PFSK-1 (cell line): ENCODE measurements around the gene SEZ6L.

ENCODE experiments used
- FOXP2 ChIP-seq: optimal IDR thresholded peaks from 2 replicates; pipeline ENCODE3; 2011; ENCODE audit warnings: borderline replicate concordance, control low read depth, inconsistent platforms; ENCODE audit not compliant: insufficient read depth; ENCODE audit errors: extremely low read length, extremely low read depth
- POLR2AphosphoS5 ChIP-seq: IDR thresholded peaks from 2 replicates; pipeline ENCODE4 v1.6.1; 2012; ENCODE audit warnings: low read depth, mild to moderate bottlenecking, control low read depth, low read length, moderate library complexity
- SIN3A ChIP-seq: IDR thresholded peaks from 2 replicates; pipeline ENCODE4 v1.6.1; 2012; ENCODE audit warnings: mild to moderate bottlenecking, low read length, moderate library complexity, borderline replicate concordance; ENCODE audit not compliant: insufficient read depth
- TAF1 ChIP-seq: IDR thresholded peaks from 2 replicates; pipeline ENCODE4 v1.6.1; 2012; ENCODE audit warnings: low read length, control low read depth, borderline replicate concordance; ENCODE audit not compliant: insufficient read depth
- TF ChIP-seq, protein P1 (sequence below), 2 experiments: IDR thresholded peaks; 2 replicates each; pipeline versions ENCODE4 v1.6.1 to v1.8.0; 2011 to 2012; ENCODE audit warnings: low read depth in 2 of 2, low read length in 2 of 2, control low read depth in 1 of 2, inconsistent platforms in 1 of 2, mild to moderate bottlenecking in 1 of 2, moderate library complexity in 1 of 2; ENCODE audit not compliant: insufficient read depth in 1 of 2

SEZ6L gene

GRCh38 chr22:26164174-26164573 is 5.1 kb upstream of the SEZ6L start:
- TF ChIP-seq, protein P1, sequence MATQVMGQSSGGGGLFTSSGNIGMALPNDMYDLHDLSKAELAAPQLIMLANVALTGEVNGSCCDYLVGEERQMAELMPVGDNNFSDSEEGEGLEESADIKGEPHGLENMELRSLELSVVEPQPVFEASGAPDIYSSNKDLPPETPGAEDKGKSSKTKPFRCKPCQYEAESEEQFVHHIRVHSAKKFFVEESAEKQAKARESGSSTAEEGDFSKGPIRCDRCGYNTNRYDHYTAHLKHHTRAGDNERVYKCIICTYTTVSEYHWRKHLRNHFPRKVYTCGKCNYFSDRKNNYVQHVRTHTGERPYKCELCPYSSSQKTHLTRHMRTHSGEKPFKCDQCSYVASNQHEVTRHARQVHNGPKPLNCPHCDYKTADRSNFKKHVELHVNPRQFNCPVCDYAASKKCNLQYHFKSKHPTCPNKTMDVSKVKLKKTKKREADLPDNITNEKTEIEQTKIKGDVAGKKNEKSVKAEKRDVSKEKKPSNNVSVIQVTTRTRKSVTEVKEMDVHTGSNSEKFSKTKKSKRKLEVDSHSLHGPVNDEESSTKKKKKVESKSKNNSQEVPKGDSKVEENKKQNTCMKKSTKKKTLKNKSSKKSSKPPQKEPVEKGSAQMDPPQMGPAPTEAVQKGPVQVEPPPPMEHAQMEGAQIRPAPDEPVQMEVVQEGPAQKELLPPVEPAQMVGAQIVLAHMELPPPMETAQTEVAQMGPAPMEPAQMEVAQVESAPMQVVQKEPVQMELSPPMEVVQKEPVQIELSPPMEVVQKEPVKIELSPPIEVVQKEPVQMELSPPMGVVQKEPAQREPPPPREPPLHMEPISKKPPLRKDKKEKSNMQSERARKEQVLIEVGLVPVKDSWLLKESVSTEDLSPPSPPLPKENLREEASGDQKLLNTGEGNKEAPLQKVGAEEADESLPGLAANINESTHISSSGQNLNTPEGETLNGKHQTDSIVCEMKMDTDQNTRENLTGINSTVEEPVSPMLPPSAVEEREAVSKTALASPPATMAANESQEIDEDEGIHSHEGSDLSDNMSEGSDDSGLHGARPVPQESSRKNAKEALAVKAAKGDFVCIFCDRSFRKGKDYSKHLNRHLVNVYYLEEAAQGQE (IDR thresholded peaks at IDR 0.05; ENCODE audit: insufficient read depth in 1 of 2, low read depth in 2 of 2, low read length in 2 of 2): no peak
- TF ChIP-seq FOXP2 (no peak), POLR2AphosphoS5 (no peak), SIN3A (no peak), TAF1 (no peak)

DNA sequence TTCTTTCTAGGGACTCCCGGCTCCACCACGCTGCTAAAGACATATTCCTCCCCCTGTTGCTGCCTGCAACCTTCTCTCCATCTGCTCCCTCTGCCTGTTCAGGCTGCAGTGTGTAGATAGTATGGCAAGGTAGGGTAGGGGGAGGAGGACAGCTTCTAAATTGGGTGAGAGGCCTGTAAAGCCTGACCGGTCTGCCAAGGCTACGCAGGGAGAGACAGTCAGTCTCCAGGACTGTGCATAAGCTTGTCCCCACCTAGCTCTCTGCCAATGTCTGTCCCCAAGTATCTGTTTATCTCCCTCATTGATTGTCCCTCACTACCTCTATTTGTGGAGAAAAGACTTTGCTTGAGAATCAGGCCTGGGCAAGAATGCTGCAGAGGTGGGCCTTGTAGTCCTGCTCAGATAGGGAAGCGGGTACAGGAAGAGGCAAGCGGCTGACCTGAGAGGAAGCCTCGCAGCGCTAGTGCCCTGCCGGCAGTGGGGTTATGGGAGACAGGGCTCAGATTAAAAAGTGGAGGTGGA is 871 bp upstream of the SEZ6L start:
- no peak for TF ChIP-seq POLR2AphosphoS5
- TF ChIP-seq FOXP2: no peak
- no peak for TF ChIP-seq TAF1
- TF ChIP-seq SIN3A: no peak
- TF ChIP-seq, protein P1 (IDR thresholded peaks at IDR 0.05; ENCODE audit: insufficient read depth in 1 of 2, low read depth in 2 of 2, low read length in 2 of 2): no peak

GRCh38 chr22:26168939-26169314 is 335 bp upstream of the SEZ6L start:
- TF ChIP-seq, protein P1 (IDR thresholded peaks at IDR 0.05; ENCODE audit: insufficient read depth in 1 of 2, low read depth in 2 of 2, low read length in 2 of 2): no peak
- TF ChIP-seq POLR2AphosphoS5 (no peak), SIN3A (no peak), TAF1 (no peak), FOXP2 (no peak)

DNA sequence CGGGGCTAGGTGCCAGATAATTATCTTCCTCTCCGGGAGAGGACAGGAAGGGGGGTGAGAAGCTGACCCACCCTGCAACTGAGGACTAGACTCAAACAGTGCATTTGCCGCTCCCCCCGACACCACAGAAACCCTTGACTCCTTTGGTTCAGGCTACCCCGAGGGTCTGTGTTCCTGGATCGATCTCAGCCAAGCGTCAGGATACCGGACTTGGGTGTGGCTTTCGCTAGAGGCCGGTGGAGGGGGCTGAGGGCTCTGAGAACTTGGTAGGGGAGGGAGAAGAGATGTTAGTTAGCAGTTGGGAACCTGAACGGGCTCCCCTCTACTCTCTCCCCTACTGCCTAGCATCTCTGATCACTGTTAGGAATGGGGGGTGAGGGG is 840 bp downstream of the SEZ6L start:
- TF ChIP-seq, protein P1 (IDR thresholded peaks at IDR 0.05; ENCODE audit: insufficient read depth in 1 of 2, low read depth in 2 of 2, low read length in 2 of 2): no peak
- TF ChIP-seq FOXP2 (no peak), TAF1 (no peak), SIN3A (no peak), POLR2AphosphoS5 (no peak)

DNA sequence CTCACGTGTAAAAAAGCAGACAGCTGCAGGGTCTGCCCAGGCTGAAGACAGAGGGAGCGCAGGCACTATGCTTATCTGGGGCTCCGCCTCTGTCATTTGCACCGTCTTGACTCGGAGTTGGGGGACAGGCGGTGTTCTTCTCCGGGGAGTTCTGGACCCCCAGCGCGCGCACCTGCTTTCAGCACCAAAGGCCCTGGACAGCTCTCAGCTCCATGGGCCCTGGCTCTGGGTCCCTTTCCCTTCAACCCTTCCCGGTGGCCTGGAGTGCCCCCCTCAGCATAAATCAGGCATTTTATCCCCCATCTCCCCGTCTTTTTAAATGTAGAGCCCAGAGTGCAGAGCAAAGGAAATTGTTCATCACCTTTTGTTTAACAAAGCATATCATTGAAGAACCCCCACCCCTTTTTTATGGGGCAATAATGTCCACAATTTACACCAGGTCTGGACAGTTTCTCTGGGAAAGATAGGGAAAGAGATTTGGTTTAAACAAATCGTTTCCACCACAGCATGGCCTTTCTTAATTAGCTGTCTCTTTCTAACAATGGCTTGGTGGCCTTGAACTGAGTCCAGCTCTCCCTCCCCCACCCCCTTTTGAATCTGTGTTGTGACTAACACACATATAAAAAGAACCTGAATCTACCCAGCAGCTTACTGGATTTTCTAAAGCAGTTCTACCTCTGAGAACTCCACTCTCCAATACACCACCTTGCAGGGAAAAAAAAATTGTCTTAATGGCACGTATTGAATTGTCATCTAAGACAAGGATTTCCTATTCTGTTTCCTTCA is 1.7 kb downstream of the SEZ6L start:
- no peak for TF ChIP-seq FOXP2
- TF ChIP-seq, protein P1 (IDR thresholded peaks at IDR 0.05; ENCODE audit: insufficient read depth in 1 of 2, low read depth in 2 of 2, low read length in 2 of 2): peak; percentile 72 to 91; a peak in 3 of 4 replicates
